Glomerular visceral epithelial cell (primary cell): ENCODE results near the gene ADAMTSL3.
A peak's percentile ranks its signal among the peaks of the same experiment; 100 is the strongest.
"Not testable (repeated sequence)": the region's sequence is repeated elsewhere in the genome, so short reads cannot be mapped to it uniquely, and the experiment has no call there.

Experiments
- DNase-seq: peaks from one replicate; pipeline ENCODE4 v3.0.0-alpha.2; 2016; ENCODE audit errors: extremely low spot score

The ADAMTSL3 gene

DNA sequence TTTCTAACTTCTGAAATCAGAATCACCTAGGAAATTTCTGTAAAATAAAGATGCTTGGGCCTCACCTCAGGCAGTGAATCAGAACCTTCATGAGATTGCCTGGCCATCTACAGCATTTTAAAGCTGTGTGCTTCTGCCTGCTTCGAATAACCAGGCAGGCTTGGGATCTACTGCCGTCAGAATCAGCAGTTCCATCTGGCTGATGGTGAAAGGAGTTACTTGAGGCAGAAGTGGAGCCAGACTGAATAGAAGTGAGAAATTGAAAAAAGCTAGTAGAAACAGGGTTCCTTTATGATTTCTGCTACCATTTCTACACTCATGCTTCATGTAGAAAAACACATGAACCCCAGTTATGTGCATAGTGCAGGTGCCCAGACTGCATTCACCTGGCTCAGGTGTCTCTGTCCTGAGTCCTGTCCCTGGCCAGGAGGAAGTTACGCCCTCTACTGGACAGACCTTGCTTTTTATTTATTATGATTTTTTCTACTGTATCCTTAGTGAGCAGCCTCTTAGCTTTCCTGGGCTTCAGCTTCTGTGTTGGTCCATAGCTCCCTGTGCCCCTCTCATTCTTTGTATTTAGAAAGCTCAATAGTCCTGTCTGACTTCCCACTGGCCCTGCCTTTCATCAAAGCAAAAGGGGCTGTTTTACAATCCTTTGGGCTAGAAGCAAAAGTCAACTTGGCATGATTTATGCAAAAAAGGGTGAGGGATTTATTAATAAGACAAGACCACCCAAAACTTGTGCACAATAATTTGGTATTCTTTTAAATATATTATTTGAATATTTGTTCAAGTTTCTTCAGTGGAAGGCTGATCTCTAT, 380.9 kb downstream of the ADAMTSL3 start:
- peak; percentile 17 for DNase-seq

DNA sequence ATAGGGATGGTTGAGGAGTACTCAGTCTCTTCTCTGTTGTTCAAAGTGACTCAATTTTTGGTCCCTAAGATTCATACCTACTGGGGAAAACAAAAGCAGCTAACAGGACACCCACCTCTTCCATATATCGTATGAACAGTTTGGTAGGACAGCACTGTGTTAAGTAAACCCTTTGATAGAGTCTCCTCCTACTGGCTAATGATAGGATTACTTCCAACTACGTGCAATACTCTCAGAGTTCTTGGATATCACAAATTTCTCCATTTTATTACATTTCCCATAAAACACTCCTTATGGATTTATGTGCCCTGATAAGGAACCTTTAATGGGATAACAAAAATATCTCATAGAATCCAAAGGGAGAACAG, 381.5 kb downstream of the ADAMTSL3 start:
- peak; percentile 49 for DNase-seq

DNA sequence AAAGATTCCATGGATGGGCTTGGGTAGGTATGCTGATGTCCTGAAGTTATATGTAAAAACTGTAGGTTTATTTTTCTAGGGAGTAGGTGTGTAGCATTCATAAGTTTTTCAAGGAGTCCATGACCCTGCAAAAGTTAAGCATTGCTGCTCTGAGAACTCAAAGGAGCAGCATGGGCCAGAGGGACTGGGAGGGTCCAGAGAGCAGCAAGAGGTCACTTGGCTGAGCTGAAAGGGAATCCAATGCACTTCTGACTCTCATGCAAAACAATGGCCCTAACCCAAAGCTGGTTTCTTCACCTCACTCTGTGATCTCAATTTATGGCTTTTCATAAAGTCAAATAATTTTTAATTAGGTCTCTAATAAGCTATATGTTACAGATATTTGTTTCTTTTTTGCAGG, 383.4 kb downstream of the ADAMTSL3 start:
- no peak for DNase-seq

DNA sequence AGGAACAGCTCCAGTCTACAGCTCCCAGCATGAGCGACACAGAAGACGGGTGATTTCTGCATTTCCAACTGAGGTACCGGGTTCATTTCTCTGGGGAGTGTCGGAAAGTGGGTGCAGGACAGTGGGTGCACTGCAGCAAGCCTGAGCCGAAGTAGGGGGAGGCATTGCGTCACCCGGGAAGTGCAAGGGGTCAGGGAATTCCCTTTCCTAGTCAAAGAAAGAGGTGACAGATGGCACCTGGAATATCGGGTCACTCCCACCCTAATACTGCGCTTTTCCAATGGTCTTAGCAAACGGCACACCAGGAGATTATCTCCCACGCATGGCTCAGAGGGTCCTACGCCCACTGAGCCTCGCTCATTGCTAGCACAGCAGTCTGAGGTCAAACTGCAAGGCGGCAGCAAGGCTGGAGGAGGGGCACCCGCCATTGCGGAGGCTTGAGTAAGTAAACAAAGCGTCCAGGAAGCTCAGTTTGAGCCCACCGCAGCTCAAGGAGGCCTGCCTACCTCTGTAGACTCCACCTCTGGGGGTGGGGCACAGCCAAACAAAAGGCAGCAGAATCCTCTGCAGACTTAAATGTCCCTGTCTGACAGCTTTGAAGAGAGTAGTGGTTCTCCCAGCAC, 388.6 kb downstream of the ADAMTSL3 start:
- DNase-seq: not testable (repeated sequence)

DNA sequence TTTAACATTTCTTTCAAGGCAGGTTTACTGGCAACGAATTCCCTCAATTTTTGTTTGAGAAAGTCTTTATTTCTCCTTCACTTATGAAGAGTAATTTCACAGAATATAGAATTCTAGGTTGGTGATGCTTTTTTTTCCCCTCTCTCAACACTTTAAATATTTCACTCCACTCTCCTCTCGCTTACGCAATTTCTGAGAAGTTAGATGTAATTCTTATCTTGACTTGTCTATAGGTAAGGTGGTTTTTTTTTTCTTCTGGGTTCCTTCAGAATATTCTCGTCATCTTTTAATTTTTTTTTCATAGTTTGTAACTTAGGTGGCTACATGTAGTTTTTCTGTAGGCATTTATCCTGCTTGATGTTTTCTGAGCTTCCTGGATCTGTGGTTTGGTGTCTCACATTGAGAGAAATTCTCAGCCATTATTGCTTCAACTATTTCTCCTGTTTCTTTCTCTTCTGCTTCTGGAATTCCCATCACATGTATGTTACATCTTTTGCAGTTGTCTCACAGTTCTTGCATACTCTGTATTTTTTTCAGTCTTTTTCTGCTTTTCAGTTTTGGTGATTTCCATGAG, 392.2 kb downstream of the ADAMTSL3 start:
- DNase-seq: no peak

DNA sequence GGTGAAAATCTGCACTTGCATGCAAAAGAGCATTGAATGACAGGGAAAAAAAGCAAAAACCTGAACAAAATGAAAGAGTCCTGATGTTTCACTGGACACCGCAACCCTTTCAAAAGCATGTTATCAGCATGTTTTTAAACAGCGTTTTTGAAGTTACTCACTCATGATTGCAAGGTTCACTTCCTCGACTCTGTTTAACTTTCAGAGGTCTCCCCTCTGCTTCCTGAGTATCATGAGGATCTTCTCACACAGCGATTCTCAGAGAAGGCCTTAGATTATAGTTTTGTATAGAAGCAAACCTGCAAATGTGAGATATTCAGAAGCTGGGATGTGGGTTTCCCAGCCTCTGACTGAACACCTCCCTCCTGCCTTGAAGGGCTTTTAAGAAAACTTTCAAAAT, 395.6 kb downstream of the ADAMTSL3 start:
- not testable (repeated sequence) for DNase-seq

DNA sequence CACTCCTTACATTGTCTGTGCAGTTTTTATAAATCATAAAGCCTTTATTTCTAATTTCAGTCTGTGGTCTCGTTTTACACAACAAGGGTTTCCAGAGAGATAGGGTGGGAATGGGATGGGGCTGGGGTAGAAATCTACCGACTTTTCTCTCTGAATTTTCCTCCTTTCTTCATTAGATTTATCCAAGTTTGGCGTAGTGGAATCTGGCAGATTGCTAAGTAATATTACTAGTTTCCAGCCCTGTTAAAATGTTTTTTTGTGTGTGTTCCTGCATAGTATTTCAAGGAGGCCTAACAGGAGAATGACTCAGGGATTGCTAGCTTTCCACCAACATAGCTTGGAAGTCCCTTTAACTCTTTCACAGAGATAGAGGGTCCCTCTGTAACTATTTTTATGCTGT, 396.2 kb downstream of the ADAMTSL3 start:
- DNase-seq: no peak

DNA sequence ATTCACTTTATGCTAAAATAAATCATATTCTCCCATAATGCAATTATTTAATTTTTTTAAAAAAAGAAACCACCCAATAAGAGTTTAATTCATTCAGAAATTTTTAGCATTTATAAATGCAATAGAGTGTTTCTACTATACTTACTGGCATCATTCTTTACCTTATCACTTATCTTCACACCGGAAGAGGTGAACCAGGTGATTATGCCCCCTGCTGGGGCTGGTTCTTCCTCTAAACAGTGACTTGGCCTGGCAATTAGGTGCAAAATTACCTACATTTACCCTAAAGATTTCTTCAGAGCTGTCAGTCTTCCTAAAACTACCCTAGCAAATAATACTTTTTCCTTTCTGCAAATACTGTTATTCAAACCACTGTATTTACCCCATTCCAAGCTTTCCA, 397.2 kb downstream of the ADAMTSL3 start:
- not testable (repeated sequence) for DNase-seq

DNA sequence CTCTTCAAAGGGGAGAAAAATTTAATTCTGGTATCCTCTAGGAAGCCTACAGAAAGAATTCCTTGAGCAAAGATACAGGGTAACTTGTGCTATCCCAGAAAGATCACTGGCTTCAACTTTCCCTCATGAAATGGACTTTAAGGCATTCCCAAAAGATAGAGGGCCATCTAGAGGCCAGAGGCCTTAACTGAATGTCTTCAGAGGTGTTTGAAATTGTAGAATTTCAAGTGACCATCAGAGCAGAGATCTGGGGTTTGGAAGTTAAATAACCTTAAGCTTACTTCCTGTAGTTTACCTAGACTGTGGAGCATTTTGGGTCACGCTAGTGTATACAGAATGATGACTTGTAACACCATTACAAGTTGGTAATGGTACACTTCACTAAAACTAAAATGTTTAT, 400.6 kb downstream of the ADAMTSL3 start:
- DNase-seq: not testable (repeated sequence)

DNA sequence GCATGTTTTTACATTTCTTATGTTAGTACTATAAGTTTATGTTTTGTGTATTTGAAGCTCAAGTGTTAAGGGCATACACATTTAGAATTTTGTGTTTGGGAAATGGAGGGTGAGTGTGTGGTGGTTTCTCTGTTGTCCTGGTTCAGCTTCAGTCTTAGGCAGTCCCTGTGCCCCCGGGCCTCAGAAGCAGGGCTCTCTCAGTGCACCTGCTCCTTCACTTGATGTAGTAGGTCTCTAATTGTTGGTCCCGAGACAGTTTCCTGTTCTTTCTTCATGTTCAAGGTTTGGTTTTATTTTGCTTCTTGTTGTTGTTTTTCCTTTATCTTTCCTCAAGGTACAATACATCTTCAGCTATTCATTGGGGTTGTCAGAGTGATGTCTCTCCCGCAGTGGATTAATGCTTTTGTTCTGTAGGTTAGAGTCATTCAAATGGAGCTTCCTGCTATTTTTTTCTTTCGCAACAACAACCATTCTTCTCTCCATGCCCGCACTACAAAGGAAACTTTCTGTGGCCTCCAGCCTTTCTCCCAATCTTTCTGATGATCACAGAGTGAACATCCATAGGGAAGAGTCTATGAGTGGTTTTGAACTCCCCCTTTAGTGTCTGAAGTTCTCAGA, 403.9 kb downstream of the ADAMTSL3 start:
- DNase-seq: no peak

DNA sequence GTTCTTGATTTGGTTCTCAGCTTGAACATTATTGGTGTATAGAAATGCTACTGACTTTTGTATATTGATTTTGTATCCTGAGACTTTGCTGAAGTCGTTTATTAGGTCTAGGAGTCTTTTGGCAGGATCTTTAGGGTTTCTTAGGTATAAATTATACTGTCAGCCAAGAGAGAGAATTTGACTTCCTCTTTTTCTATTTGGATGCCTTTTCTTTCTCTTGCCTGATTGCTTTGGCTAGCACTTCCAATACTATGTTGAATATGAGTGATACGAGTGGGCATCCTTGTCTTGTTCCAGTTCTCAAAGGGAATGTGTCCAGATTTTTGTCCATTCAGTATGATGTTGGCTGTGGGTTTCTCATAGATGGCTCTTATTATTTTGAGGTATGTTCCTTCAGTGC, 409.8 kb downstream of the ADAMTSL3 start:
- DNase-seq: not testable (repeated sequence)

DNA sequence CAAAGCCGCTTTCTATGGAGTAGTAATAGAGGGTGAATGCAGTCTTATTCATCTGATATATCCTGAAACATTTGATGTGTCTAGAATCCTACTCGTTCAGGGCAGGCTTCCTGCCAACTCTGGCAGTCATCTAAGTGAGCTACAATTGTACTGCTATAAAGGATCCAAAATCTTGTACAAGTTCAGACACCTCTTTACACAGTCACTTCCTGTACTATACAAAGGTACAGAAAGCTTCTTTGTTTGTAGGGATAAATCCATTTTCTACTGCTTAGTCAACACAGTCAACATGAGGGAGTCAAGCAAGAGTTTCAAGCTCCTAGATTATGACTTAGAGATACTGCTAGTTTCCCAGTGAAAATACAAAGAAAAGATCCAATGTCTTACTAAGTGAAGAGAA, 414.8 kb downstream of the ADAMTSL3 start:
- DNase-seq: not testable (repeated sequence)

DNA sequence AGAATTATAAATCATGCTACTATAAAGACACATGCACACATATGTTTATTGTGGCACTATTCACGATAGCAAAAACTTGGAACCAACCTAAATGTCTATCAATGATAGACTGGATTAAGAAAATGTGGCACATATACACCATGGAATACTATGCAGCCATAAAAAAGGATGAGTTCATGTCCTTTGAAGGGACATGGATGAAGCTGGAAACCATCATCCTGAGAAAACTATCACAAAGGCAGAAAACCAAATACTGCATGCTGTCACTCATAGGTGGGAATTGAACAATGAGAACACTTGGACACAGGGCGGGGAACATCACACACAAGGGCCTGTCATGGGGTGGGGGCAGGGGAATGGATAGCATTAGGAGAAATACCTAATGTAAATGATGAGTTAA, 424.1 kb downstream of the ADAMTSL3 start:
- not testable (repeated sequence) for DNase-seq

DNA sequence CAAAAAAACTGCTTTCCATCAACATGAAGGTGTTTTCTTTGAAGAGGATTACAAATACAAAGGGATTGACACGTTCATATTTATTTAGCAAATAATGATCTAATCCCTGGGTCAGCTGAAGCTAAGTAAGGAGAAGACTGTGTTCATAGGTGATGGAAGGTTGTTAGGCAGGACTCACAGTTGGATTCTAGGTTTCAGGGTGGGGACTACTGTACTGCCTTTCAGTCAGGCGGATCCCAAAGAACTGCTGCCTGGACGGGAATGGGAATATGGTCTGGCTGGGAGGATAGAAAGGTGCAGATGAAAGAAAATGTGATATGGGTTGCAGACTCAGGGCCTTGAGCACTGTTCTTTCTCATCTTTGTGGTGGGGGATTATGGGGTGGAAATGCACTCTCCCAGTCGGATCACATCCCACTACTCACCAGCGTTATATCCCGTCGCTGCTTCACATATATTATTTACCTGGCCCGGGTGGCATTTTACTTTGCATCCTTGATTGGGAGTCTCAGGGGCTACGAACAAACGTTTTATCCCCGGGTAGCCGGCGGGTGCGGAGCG, 425.5 kb downstream of the ADAMTSL3 start:
- not testable (repeated sequence) for DNase-seq

DNA sequence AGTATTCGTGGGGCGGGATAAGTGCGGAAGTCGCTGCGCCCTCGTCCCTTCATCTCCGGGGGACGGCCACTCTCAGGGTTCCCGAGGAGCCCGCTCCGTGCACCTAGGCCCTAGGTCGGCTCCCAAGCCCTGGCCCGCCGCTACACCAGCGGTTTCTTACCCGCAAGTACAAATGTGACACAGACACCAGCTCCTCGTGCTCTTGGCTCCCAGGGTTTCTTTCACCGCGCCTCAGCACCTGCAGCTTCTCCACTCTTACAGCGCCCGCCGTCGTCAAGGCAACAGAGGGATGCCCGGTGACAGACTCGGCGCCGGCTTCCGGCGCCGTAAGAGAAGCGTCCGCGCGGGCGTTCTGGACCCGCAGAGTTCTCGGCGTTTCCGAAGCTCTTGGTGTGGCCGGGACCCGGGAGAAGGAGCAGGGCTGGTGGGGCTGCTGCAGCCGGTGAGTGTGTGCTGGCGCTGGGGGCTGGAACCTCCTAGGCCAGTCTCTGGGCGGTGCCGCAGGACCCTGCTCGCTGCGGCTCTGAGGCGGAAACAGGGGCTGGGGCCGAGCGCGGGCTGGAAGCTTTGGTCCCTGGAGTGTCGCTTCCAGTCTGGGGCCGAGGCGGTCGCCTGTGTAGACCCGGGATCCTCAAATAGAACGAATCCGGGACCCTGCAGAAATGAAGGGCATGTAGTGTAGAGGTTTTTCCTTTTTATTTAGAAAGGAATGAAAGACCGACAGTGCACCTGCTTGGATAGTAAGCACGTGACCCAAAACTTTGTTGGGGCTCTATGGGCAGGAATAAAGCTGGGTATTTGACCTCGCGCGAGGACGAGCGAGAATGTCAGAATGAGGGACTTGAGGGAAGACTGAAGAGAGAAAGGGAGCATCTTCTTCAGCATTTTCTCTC, 426.2 kb downstream of the ADAMTSL3 start:
- DNase-seq: peak; percentile 68

DNA sequence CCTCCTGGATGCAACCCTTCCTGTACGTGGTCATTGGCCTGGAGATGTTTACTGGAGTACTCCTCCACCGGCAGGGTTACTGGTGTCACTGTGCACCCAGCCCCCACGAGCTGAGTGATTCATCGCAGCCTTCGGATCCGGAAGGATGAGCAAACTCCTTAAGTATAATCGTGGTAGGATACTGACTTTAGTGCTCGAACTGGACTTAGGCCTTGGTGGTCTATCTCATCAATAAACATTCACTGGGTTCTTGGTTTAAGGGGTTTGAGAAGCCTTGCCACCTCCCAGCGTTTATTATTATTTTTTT, 426.8 kb downstream of the ADAMTSL3 start:
- DNase-seq: peak; percentile 69

DNA sequence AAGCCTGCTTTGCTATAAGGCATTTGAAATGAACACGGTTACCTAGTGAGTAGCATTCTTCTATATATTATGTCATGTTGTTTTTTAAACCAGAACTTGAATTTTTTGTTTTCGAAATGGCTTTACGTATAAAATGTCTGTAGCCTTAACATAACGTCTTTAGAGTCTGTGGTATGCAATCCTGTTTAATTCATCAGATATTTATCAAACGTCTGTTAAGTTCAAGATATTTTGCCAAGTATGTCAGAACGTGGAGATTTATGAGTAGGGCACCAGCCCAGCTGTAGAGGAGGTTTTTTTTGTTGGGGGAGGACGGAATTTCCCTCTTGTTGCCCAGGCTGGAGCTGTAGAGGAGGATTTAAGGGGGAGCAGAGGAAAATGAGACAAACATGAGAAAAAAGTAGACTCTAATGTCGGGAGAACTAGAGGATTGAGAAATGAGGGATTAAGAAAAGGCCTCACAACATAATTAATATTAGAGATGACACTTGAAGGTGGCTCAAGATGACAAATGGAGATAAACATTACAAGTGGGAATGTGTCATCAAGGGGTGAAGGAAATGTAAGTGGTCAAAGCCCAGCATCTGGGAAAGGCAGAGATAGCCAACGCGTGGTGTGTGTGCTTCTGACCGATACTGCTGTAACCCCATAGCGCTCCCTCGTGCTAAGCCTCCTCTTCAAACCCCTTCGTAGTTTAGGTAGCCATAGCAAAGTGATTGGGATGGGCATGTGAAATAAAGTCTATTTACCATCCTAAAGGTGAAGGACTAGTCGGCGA, 427.7 kb downstream of the ADAMTSL3 start:
- DNase-seq: peak; percentile 36

DNA sequence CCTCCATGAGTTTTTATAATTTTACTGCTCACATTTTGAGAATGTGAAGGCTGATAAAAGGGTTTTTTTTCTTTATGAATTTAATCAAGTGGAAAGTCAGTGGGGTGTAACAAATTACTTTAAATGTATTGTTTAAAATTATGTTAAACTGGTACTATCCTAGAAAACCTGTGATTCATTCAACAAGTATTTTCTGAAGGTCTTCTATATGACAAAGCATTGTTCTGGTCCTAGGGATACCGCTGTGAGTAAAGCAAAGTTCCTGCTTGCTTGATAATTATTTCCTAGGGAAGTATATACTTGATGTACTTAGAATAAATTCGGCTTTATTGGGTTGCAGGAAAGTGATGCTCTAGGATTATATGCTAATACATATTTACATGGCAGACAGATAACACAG, 428.8 kb downstream of the ADAMTSL3 start:
- DNase-seq: peak; percentile 40

DNA sequence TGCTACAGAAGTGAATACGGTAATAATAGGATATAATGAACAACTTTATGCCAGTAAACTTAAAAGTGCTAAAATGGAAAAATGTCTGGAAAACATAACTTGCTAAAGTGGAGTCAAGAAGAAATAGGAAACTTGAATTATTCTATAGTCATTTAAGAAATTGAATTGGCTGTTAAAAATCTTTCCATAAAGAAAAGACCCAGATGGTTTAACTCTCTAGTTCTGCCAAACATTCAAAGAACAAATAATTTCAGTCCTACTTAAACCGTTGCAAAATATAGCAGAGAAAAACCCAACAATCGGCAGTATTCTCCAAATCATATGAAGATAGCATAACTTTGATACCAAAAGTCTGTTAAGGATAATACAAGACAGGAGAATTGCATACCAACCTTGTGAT, 432.1 kb downstream of the ADAMTSL3 start:
- DNase-seq: not testable (repeated sequence)
